ENCODE measurements around the gene APIP.

APIP gene, protein sequence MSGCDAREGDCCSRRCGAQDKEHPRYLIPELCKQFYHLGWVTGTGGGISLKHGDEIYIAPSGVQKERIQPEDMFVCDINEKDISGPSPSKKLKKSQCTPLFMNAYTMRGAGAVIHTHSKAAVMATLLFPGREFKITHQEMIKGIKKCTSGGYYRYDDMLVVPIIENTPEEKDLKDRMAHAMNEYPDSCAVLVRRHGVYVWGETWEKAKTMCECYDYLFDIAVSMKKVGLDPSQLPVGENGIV

GRCh38 chr11:34916015-34916842 is at the start of gene APIP, which contains the start of gene PDHX:
APIP (minus strand) TSS chr11:34916379; CDS start chr11:34916284, 95 bp downstream.
PDHX (plus strand) TSS chr11:34916618; CDS start chr11:34916656, 38 bp downstream.
- DNase-seq: peak; percentile 65 to 89

- DNase-seq: no peak
These were observed 48.6 kb upstream of the APIP start for GRCh38 chr11:34964610-34965331.

- DNase-seq: no peak
These were observed 47.2 kb upstream of the APIP start for GRCh38 chr11:34963351-34963750.

GRCh38 chr11:34962034-34962433 is 45.9 kb upstream of the APIP start:
- DNase-seq: no peak

DNA sequence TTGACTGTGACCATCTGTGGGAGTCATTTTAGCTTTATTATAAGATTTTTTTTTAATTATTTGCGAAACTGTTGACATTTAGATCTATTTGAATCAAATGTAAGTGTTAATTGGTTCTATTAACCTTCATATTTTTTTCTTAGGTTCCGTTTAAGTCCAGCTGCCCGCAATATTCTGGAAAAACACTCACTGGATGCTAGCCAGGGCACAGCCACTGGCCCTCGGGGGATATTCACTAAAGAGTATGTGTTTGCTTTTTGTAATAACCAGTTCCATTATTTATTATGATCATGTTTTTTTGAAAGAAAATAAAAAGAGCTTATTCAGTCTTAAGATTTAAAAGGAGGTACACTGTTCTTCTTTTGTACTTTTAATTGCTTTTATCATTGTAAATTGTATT is 44.1 kb upstream of the APIP start:
- DNase-seq: no peak

GRCh38 chr11:34959770-34960169 is 43.6 kb upstream of the APIP start:
- DNase-seq: no peak

DNA sequence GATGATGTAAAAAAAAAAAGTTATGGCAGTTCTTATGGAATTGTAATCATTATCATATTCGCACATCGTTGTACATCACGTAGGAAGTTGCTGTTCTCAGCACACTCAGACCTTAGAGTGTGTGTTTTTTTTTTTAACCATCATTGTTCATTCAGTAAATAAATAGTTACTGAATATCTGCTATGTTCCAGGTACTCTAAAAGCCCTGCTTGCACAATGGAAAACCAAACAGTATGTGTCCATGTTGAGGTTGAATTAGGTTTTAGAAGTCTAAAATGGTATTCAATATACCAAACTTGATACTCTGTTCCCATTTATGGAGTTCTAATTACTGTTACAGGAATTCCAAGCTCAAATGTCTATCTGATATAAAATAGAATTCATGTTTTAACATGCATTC is 41.4 kb upstream of the APIP start:
- no peak for DNase-seq

DNA sequence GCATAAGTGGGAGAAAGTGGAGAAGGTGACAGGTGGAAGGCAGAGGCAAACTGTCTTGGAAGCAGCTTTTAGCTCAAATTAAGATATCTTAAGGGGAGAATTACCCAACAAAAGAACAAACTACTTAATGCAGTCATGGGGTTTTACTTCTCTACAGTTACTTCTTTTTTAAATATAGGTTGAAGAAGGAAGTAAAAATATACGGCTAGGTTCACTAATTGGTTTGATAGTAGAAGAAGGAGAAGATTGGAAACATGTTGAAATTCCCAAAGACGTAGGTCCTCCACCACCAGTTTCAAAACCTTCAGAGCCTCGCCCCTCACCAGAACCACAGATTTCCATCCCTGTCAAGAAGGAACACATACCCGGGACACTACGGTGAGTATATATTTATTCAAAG is 41.0 kb upstream of the APIP start:
- DNase-seq: no peak

DNA sequence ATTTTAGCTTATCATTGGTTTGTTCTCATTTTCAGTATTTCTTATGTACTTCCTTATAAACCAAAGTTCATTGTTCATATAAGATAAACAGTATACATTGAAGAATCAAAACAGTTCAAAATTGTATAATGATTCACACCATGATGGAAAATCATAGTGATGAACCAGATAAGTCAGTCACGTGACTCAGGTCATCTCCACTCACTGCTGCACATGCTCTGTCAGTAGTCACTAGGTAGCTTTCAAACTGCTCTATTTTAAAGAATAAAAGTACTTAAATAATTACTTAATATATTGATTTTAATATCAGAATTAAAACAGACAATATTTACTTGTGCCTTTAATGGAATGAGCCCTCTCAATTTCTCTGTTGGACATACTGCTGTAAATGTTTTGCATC is 37.8 kb upstream of the APIP start:
- DNase-seq: no peak

GRCh38 chr11:34948696-34949095 is 32.5 kb upstream of the APIP start:
- no peak for DNase-seq

DNA sequence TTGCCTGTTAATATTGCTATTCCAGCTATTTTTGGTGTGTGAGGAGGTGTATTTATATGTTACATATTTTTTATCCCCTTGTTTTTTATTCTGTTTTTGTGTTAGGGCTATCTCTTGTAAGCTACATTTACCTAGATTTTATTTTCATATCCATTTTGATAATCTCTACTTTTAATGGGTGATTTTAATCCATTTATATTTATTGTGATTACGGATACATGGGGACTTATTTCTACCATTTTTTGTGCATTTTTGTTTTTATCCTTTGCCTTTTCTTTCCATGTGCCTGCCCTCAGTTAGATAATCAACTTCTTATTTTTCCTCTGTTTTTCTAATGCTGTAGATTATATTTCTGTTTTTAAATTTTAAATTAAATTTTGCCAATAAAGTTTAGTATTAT is 28.5 kb upstream of the APIP start:
- DNase-seq: no peak

- no peak for DNase-seq
These were observed 25.5 kb upstream of the APIP start for GRCh38 chr11:34941688-34942087.

- DNase-seq: no peak
These were observed 24.0 kb upstream of the APIP start for GRCh38 chr11:34940026-34940677.

GRCh38 chr11:34938611-34939010 is 22.4 kb upstream of the APIP start:
- no peak for DNase-seq

DNA sequence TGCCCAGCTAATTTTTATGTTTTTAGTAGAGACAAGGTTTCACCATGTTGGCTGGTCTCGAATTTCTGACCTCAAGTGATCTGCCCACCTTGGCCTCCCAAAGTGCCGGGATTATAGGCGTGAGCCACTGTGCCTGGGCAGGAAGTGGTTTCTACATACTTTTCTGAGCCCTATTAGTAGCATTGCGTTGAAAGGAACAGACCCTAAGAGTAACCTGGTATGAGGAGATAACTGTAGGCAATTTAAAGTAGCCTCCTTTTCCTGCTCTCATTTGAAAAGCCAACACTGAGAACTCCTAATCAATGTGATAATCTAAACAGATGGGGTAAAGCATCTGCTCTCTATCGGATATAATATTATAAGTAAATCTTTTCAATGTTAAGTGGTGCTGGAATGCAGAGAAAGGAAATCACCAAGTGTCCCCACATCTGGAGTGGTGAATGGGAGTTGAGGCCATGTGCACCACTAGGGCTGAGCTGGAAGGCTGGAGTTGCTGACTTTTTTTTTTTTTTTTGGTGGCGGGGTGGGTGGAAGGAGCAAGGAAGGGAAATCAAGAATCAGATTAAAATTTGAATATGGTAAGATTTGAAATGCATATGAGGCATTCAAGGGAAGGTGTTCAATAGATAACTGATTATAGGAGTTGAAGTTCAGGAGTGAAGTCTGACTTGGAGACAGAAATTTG is 20.9 kb upstream of the APIP start:
- DNase-seq: no peak

- DNase-seq: no peak
These were observed 13.9 kb upstream of the APIP start for GRCh38 chr11:34929794-34930763.

DNA sequence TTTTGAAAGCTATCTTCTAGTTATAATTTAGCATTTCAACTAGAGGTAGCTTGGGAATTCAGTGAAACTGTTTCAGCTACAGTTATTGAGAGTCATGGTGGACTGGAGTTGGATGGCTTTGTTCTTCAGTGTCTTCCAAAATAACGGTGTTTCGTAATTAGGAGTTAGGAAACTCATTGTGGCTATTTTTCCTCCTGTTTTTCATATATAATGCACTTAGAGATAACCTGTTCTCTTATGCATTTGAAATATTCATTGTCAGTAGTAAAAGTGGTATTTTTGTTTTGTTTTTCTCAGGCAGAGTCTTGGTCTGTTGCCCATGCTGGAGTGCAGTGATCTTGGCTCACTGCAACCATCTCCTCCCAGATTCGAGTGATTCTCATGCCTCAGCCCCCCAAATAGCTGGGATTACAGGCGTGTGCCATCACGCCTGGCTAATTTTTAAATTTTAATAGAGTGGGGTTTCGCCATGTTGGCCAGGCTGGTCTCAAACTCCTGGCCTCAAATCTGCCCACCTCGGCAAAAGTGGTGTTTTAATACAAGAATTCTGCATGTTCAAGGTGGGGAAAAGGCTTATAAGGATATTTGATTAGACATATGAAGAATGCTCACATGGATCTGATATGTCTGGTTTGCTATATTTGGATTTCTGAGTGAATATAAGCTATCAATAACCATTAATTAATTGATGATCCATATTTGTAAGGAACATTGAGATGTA is 12.9 kb upstream of the APIP start:
- no peak for DNase-seq

GRCh38 chr11:34928268-34928959 is 12.2 kb upstream of the APIP start:
- no peak for DNase-seq

GRCh38 chr11:34926831-34927132 is 10.6 kb upstream of the APIP start:
- no peak for DNase-seq
